ENCODE results near the gene FAM25A. TPM values are rescaled to one million over a fixed set of nuclear protein-coding genes. Genes with fewer than 3 reads are reported as not detected.
A peak's percentile ranks its signal among the peaks of the same experiment; 100 is the strongest.
"Not testable (repeated sequence)": the region's sequence is repeated elsewhere in the genome, so short reads cannot be mapped to it uniquely, and the experiment has no call there.

FAM25A gene
- total and polyA plus RNA-seq, 9 donors, result not detected

DNA sequence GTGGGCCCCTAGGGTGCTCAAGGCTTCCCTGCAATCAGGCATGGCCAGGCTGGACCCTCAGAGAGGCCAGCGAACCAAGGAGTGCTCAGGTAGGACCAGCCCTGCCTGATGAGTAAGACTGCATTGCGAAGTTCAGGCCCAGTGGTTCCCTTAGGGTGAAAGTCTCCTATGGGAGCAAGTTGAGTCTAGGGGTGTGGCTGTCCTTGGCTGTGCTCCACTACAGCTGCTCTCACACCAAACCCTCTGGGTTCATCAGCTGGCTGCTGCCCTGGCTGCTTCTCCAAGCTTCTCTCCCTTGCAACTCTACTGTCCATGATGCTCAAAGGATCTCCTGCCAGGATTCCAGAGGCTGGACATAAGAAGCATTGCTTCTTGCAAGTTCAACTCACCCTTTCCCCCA, 18.7 kb downstream of the FAM25A start:
- no peak overlapping the region for H3K4me3 ChIP-seq
- no peak for TF ChIP-seq EP300 (IDR thresholded peaks at IDR 0.05)
- TF ChIP-seq, protein P1, sequence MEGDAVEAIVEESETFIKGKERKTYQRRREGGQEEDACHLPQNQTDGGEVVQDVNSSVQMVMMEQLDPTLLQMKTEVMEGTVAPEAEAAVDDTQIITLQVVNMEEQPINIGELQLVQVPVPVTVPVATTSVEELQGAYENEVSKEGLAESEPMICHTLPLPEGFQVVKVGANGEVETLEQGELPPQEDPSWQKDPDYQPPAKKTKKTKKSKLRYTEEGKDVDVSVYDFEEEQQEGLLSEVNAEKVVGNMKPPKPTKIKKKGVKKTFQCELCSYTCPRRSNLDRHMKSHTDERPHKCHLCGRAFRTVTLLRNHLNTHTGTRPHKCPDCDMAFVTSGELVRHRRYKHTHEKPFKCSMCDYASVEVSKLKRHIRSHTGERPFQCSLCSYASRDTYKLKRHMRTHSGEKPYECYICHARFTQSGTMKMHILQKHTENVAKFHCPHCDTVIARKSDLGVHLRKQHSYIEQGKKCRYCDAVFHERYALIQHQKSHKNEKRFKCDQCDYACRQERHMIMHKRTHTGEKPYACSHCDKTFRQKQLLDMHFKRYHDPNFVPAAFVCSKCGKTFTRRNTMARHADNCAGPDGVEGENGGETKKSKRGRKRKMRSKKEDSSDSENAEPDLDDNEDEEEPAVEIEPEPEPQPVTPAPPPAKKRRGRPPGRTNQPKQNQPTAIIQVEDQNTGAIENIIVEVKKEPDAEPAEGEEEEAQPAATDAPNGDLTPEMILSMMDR (IDR thresholded peaks at IDR 0.05), result no peak
- no peak for TF ChIP-seq POLR2A (IDR thresholded peaks at IDR 0.05)
- intact Hi-C loops (cut with DNase I), result loop anchor here in 1 of 4 donors (5.0 kb wide), 1 partner anchor 1391 kb away; no protein-coding TSS in a partner anchor
- no peak for DNase-seq
- no peaks in the 10 kb centered on the region for H3K36me3 ChIP-seq
- H3K4me1 ChIP-seq (ENCODE audit: insufficient read depth), result no peaks in the 10 kb centered on the region
- no peaks in the 10 kb centered on the region for H3K27me3 ChIP-seq
- 97 to 100% (median 100%) methylated on average over 2 of the region's 2 CpGs for WGBS, 3 donors
- peaks cover 0 to 3% of the 10 kb centered on the region in 2 donors for H3K9me3 ChIP-seq
- no peak overlapping the region for H3K27ac ChIP-seq

DNA sequence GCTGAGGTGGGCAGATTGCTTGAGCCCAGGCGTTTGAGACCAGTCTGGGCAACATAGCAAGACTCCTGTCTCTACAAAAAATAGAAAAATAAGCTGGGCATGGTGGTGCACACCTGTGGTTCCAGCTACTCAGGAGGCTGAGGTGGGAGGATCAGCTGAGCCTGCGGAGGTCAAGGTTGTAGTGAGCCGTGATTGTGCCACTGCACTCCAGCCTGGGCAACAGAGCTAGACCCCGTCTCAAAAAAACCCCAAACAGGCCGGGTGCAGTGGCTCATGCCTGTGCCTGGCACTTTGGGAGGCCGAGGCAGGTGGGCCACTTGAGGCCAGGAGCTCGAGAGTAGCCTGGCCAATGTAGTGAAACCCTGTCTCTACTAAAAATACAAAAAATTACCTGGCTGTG, 23.5 kb downstream of the FAM25A start:
- H3K27me3 ChIP-seq; H3K4me1 ChIP-seq (ENCODE audit: insufficient read depth); H3K36me3 ChIP-seq; DNase-seq; H3K4me3 ChIP-seq; H3K9me3 ChIP-seq; intact Hi-C loops (cut with DNase I); H3K27ac ChIP-seq: not testable (repeated sequence)
- 92 to 93% (median 92%) methylated on average over 7 of the region's 7 CpGs for WGBS, 3 donors

DNA sequence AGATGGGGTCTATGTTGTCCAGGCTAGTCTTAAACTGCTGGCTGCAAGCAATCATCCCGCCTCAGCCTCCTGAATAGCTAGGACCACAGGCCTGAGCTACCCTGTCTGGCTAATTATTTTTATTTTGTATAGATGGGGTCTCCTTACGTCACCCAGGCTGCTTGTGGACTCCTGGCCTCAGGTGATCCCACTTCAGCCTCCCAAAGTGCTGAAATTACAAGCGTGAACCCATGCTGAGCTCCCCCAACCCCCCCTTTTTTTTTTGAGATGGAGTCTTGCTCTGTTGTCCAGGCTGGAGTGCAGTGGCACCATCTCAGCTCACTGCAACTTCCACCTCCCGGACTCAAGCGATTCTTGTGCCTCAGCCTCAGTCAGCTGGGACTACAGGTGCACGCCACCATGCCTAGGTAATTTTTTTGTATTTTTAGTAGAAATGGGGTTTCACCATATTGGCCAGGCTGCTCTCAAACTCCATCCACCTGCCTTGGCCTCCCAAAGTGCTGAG, 25.4 kb downstream of the FAM25A start:
- no peaks in the 10 kb centered on the region for H3K27me3 ChIP-seq
- intact Hi-C loops (cut with DNase I), result no loop called here
- no peak overlapping the region for H3K4me3 ChIP-seq

GRCh38 chr10:87053111-87053510, 33.0 kb downstream of the FAM25A start:
- H3K9me3 ChIP-seq, result no peaks in the 10 kb centered on the region
- TF ChIP-seq POLR2A (IDR thresholded peaks at IDR 0.05), result no peak
- TF ChIP-seq, protein P1 (IDR thresholded peaks at IDR 0.05), result no peak
- no peak for TF ChIP-seq EP300 (IDR thresholded peaks at IDR 0.05)
- H3K27ac ChIP-seq, result no peak overlapping the region
- intact Hi-C loops (cut with DNase I), result no loop called here
- peak in 2 of 5 donors; percentile 21 to 46 for DNase-seq
- 29 to 41% (median 33%) methylated on average over 3 of the region's 3 CpGs for WGBS, 3 donors
- H3K4me1 ChIP-seq (ENCODE audit: insufficient read depth), result peaks cover 3% of the 10 kb centered on the region
- H3K36me3 ChIP-seq, result no peaks in the 10 kb centered on the region
- no peak overlapping the region for H3K4me3 ChIP-seq
- no peaks in the 10 kb centered on the region for H3K27me3 ChIP-seq

More for the DNA sequence above, 25.4 kb downstream of the FAM25A start:
- WGBS, 3 donors, result 82 to 99% (median 98%) methylated on average over 6 of the region's 6 CpGs
- no peak for TF ChIP-seq POLR2A (IDR thresholded peaks at IDR 0.05)
- no peak for TF ChIP-seq EP300 (IDR thresholded peaks at IDR 0.05)
- TF ChIP-seq, protein P1 (IDR thresholded peaks at IDR 0.05), result no peak
- Histone ChIP-seq H3K27ac (no peak overlapping the region), H3K9me3 (no peaks in the 10 kb centered on the region), H3K4me1 (ENCODE audit: insufficient read depth) (no peaks in the 10 kb centered on the region), H3K36me3 (no peaks in the 10 kb centered on the region)
- no peak for DNase-seq

DNA sequence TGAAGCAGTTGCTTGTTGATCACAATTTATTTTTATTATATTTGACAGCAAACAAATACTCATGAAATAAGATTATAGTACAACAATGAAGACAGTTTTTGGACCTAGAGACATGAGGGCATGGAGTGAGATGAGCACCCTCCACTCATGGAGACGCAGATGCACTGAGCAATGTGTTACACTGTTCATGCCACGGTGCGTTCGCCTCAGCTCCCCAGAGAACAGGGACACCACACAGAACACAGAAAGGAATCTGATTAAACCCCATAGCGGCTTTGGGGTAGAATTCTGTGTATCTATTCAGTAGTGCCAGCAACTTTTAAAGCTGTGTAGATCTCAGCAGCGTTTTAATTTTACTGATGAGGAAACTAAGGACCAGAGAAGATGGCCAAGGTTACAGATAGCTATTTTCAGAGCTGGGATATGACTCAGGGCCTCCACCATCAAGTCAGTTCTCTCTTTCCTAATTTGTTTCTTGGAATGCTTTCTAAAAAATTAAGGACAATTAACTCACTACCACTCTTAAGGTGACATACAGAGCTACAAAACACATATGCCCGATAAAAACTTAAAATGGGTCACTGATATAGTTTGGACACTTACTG, 33.6 kb downstream of the FAM25A start:
- no peaks in the 10 kb centered on the region for H3K36me3 ChIP-seq
- no peaks in the 10 kb centered on the region for H3K9me3 ChIP-seq
- 96% methylated on average over 7 of the region's 7 CpGs for WGBS, 3 donors
- intact Hi-C loops (cut with DNase I), result no loop called here
- H3K4me3 ChIP-seq, result no peak overlapping the region
- H3K27ac ChIP-seq, result no peak overlapping the region
- no peak for DNase-seq
- H3K4me1 ChIP-seq (ENCODE audit: insufficient read depth), result peaks cover 3% of the 10 kb centered on the region
- no peaks in the 10 kb centered on the region for H3K27me3 ChIP-seq
- TF ChIP-seq POLR2A (IDR thresholded peaks at IDR 0.05) (no peak), EP300 (IDR thresholded peaks at IDR 0.05) (no peak)
- TF ChIP-seq, protein P1 (IDR thresholded peaks at IDR 0.05), result no peak

Data from ovary (tissue), 9 donors.